ENCODE measurements around the gene MX2.

Gene MX2

DNA sequence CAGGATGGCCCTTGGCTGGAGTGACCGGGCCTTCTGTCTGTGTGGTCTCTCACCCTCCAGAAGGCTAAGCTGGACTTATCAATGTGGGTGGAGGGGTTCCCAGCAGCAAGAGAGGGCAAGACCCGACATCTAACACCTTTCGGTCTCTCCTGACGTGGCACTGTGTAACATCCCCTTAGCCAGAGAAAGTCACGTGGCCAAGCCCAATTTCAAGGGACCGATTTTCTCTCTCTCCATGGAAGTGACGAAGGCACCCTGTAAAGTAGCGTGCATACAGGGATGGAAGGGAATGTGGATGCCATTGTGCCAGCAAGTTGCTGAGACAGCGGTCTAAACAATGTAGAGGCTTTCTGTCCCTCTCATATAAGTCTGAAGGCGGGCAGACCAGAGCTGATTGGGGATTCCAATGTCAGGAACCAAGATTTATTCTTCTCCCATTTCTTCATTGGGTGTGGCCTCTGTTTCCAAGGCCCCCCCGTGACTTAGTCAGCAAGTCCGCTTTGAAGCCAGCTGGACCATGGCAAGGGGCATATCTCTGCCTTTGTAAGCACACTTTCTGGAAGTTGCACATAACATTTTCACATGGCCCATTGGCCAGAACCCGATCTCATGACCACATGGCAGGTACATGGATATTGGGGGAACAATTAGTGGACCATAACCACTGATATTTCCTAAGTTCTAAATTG lies 76.7 kb downstream of the MX2 start:
- TF ChIP-seq MYC (IDR thresholded peaks at IDR 0.05; ENCODE audit: low read depth, low read length) (no peak), MAX (IDR thresholded peaks at IDR 0.05; ENCODE audit: low read depth, low read length) (no peak), POLR2A (IDR thresholded peaks at IDR 0.05; ENCODE audit: extremely low read depth, insufficient read length) (no peak)
- TF ChIP-seq, protein P1, sequence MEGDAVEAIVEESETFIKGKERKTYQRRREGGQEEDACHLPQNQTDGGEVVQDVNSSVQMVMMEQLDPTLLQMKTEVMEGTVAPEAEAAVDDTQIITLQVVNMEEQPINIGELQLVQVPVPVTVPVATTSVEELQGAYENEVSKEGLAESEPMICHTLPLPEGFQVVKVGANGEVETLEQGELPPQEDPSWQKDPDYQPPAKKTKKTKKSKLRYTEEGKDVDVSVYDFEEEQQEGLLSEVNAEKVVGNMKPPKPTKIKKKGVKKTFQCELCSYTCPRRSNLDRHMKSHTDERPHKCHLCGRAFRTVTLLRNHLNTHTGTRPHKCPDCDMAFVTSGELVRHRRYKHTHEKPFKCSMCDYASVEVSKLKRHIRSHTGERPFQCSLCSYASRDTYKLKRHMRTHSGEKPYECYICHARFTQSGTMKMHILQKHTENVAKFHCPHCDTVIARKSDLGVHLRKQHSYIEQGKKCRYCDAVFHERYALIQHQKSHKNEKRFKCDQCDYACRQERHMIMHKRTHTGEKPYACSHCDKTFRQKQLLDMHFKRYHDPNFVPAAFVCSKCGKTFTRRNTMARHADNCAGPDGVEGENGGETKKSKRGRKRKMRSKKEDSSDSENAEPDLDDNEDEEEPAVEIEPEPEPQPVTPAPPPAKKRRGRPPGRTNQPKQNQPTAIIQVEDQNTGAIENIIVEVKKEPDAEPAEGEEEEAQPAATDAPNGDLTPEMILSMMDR (IDR thresholded peaks at IDR 0.05; ENCODE audit: low read depth, low read length) = no peak

GRCh38 chr21:41439248-41439647 lies 77.4 kb downstream of the MX2 start:
- TF ChIP-seq POLR2A (IDR thresholded peaks at IDR 0.05; ENCODE audit: extremely low read depth, insufficient read length) (no peak), MAX (IDR thresholded peaks at IDR 0.05; ENCODE audit: low read depth, low read length) (no peak), MYC (IDR thresholded peaks at IDR 0.05; ENCODE audit: low read depth, low read length) (no peak)
- TF ChIP-seq, protein P1 (IDR thresholded peaks at IDR 0.05; ENCODE audit: low read depth, low read length) = no peak
- H3K4me3 ChIP-seq (ENCODE audit: low read depth, low read length) = no peak overlapping the region
- no peak for DNase-seq (ENCODE audit: low read depth)

More for the DNA sequence above, 76.7 kb downstream of the MX2 start:
- no peak for DNase-seq (ENCODE audit: low read depth)
- H3K4me3 ChIP-seq (ENCODE audit: low read depth, low read length) = no peak overlapping the region

- no peak overlapping the region for H3K4me3 ChIP-seq (ENCODE audit: low read depth, low read length)
- DNase-seq (ENCODE audit: low read depth) = no peak
- TF ChIP-seq MYC (IDR thresholded peaks at IDR 0.05; ENCODE audit: low read depth, low read length) (no peak), MAX (IDR thresholded peaks at IDR 0.05; ENCODE audit: low read depth, low read length) (no peak), POLR2A (IDR thresholded peaks at IDR 0.05; ENCODE audit: extremely low read depth, insufficient read length) (no peak)
- TF ChIP-seq, protein P1 (IDR thresholded peaks at IDR 0.05; ENCODE audit: low read depth, low read length) = no peak
These were observed 79.7 kb downstream of the MX2 start for GRCh38 chr21:41441546-41441945.

DNA sequence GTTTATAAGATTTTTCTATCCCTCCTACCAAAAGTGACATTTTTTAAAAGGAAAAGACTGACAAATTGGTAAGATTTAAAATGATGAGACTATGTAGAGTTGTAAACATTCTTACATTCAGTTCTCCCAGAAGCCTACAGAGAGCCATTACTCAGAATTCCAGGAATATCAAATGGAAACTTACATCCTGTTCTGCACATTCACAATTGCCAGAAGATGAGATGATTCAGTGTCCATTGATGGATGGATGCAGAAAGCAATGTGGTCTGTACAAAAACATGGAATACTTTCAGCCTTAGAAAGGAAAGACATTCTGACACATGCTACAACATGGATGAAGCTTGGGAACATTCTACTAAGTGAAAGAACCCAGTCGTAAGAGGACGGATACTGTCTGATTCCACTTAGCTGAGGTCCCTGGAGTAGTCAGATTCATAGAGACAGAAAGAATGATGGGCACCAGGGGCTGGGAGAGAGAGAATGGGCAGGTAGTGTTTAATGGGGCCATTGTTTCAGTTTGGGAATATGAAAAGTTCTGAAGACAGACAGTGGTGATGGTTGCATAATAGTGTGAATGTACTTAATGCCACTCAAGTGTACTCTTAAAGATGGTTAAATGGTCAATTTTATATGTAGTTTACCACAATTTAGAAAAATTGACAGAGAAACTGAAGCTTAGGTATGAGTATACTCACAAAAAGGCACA lies 80.8 kb downstream of the MX2 start:
- no peak overlapping the region for H3K4me3 ChIP-seq (ENCODE audit: low read depth, low read length)
- TF ChIP-seq MAX (IDR thresholded peaks at IDR 0.05; ENCODE audit: low read depth, low read length) (no peak), POLR2A (IDR thresholded peaks at IDR 0.05; ENCODE audit: extremely low read depth, insufficient read length) (no peak), MYC (IDR thresholded peaks at IDR 0.05; ENCODE audit: low read depth, low read length) (no peak)
- TF ChIP-seq, protein P1 (IDR thresholded peaks at IDR 0.05; ENCODE audit: low read depth, low read length) = no peak

GRCh38 chr21:41443562-41443961 lies 81.7 kb downstream of the MX2 start:
- TF ChIP-seq MYC (IDR thresholded peaks at IDR 0.05; ENCODE audit: low read depth, low read length) (no peak), POLR2A (IDR thresholded peaks at IDR 0.05; ENCODE audit: extremely low read depth, insufficient read length) (no peak), MAX (IDR thresholded peaks at IDR 0.05; ENCODE audit: low read depth, low read length) (no peak)
- TF ChIP-seq, protein P1 (IDR thresholded peaks at IDR 0.05; ENCODE audit: low read depth, low read length) = no peak
- DNase-seq (ENCODE audit: low read depth) = no peak

More for the DNA sequence above, 80.8 kb downstream of the MX2 start:
- DNase-seq (ENCODE audit: low read depth) = no peak

More at GRCh38 chr21:41443562-41443961, 81.7 kb downstream of the MX2 start:
- H3K4me3 ChIP-seq (ENCODE audit: low read depth, low read length) = no peak overlapping the region
